HG02938 (cell line): ENCODE results near the gene MYH7.

Experiments
- ATAC-seq: cut with Tn5 transposase; IDR thresholded peaks from one replicate; pipeline ENCODE4 v1.9.1; 2021; ENCODE audit warnings: mild to moderate bottlenecking, moderate library complexity; ENCODE audit not compliant: unreplicated experiment

MYH7 gene

DNA sequence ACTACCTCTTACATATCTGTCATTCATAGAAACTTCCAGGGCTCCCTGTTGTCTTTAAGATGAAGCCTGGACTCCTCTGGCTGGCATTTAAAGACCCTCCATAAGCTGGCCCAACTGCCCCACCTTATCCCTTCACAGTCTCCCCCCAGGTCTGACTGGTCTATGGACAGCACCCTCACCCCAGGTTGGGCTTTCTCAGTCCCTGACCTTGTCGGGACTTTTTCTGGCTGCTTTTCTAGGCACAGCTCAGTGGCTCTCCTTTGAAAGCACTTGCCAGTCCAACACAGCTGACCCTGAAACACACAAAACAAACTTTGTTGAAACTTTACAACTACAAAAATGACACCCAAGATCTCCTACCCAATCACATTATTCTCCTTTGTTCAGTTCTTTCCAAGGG, 13.9 kb upstream of the MYH7 start:
- no peak for ATAC-seq

DNA sequence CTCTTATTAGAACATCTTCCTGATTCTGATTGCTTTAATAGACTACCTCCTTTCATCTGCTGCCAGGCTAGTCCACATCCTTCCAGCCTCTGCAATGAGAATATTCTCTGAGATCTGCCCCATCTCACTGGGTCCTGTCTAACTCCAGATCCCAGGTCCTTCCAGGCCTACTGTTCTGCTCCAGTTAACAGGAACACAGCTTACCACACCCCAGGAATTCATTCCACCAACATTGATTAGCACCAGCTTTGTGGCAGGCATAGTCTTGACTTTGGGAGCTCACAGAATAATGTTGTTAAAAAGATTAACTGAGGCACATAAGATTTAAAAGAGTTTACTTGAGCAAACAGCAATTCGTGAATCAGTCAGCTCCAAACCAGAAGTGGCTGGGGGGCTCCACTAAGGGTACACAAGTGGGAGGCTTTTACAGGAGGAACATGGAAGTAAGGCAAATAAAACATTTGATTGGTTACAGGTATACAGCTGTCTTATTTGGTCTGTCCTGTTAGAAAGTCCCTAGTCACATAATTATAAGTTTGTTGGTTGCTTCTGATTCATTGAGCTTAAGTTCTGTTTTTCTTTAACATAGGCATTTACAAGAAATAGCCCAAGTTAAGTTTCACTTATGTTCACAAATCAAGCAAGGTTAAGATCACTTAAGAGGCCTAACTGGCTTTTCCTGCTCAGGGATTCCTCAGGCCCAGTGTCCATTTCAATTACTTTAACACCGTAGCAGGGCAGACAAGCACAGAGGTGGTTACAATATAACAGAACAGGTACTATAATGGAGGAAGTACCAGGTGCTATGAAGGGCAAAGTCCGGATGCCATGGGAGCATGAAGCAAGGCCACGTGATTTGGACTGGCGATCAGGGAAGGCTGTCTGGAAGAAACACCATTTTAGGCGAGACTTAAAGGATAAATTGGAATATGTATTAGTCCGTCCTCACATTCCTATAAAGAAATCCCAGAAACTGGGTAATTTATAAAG, 12.2 kb upstream of the MYH7 start:
- ATAC-seq = no peak

DNA sequence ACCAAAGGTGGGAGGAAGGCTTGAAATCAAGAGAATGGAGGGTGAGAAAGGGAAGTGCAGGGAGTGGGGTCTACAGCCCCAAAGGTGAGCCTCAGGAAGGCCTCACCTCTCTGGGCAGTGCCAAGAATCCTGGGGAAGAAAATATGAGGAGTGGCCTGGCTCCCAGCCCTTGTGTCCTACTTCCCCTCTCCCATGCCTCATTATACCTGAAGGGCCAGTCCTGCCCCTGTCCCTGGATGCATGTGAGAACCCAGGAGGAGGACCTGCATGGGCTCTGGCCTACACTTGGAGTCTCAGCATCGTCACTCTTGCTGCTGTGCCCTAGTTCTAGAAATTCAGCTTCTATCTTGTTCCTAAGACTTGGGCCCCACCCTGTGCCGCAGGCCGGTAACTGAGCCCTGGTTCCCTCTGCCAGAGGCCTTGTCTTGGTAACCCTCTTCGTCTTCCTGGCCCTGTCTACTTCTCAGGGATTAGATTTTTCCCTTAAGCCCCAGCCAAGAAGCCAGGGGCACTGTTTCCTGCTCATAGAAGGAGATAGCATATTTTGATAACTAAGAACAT, 10.9 kb upstream of the MYH7 start:
- no peak for ATAC-seq

GRCh38 chr14:23445773-23446172, 10.3 kb upstream of the MYH7 start:
- ATAC-seq = no peak

GRCh38 chr14:23444314-23444713, 8.9 kb upstream of the MYH7 start:
- ATAC-seq = no peak

DNA sequence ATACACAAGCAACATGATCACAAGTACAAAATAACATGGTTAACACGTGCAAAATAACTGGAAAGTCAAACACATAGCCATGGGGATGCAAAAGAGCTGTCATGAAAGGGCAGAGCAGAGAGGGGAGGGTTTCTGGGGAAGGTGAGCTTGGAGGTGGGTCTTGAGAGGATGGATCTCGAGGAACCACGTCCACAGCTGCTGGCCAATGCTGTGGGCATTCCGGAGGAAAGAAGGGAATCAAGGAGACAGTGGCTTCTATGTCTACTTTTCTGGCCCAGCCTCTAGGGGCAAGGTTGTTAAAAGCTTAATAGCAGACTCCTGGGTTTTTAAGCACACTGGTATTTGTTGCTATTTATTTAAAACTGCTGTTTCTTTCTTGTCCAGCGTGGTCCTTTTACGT, 8.4 kb upstream of the MYH7 start:
- ATAC-seq = no peak

GRCh38 chr14:23443411-23443812, 8.0 kb upstream of the MYH7 start:
- no peak for ATAC-seq

DNA sequence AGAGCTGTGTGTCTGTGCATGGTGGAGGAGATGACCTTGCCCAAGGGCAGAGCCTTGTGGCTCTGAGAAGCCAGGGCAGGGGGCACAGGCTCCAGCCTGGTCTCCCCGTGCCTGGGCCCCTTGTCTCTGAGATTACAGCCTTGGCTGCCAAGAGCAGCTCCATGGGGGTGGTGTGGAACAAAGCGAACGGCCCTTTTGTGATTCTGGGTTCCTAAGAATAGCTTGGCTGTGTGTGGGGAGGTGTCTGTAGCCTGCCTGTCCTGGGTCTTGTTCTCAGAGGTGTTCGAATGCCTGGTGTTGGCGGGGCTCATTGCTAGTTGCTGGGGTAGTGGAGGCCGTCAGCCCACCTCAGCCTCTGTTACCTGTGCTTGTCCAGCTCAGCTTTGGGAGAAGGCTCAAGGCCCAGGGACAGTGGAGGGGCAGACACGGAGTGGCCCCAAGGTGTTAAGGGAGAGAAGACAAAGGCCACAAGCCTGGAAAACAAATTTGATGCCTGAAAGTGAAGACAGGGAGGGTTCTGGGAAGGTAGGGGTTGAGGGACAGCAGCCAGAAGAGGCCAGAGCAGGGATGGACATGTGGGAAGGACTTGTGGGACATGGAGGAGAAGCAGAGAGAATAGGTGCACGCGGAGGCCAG, 7.4 kb upstream of the MYH7 start:
- no peak for ATAC-seq

- ATAC-seq = no peak
Measured at GRCh38 chr14:23441076-23441475, 5.6 kb upstream of the MYH7 start.

DNA sequence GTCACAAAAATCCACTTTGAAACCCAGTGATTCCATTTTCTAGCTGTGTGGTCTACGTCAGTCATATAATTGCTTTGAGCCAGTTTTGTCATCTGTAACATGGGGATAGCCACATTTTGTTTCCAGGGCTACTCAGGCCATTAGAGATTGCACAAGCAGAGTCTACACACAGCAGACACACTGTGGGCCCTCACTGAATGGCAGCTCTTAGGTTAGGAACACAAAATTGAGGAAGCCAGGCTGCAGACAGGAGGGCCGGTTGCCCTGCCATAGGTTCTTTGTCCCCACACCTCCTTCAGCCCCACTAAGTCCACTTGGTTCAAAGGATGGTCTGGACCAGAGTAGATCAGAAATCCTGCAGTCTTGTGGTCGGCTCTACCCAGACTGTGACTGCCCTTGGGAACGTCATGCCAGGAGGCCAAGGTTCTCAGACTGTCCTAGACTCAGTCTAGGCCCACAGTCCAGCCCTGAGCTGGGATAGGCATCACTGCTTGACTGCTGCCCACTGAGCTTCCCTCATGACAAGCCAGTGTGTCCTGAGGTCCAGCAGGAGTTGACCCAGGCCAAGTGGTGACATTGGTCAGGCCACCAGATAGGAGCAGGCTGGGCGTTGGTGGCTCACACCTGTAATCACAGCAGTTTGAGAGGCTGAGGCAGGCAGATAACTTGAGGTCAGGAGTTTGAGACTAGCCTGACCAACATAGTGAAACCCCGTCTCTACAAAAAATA, 3.8 kb upstream of the MYH7 start:
- ATAC-seq = no peak

GRCh38 chr14:23438101-23438971, 2.9 kb upstream of the MYH7 start:
- no peak for ATAC-seq

- no peak for ATAC-seq
Measured at GRCh38 chr14:23437133-23438100, 2.0 kb upstream of the MYH7 start.

DNA sequence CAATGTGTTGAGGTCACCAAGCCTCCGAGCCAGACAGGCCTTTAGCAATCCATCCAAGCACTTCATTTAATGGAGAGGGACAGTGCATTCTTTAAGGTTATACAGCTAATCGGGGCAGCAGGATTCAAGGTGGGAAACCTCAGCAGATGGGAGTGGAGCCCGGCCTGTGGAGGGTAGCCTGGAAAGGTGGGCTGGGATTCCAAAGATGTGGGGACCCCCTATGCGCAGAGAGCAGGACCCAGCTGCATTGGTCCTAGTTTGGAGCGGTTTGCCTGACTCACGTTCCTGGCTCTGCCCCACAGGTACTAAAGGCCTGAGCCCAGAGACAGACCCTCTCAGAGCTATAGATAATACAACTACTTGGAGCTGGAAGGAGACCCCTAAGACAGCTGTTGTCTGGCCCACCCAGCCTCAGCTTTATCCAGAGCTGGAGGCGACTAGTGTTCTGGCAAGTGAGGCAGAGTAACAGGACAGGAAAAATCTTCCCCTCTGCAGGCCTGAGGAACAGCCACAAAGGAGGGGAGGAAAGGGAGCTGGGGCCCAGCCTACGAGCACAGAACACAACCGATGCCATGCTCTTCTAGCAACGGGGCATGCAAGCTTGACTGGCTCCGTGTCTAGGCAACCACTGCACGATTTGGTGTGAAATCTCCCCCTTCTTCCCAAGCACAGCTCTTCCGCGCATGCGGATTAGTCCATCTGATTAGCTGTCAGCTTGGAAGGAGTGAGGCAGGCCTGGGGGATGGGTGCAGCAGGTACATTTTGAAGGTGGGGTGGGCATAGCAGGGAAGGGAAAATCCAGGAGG, 1.1 kb upstream of the MYH7 start:
- ATAC-seq = no peak

DNA sequence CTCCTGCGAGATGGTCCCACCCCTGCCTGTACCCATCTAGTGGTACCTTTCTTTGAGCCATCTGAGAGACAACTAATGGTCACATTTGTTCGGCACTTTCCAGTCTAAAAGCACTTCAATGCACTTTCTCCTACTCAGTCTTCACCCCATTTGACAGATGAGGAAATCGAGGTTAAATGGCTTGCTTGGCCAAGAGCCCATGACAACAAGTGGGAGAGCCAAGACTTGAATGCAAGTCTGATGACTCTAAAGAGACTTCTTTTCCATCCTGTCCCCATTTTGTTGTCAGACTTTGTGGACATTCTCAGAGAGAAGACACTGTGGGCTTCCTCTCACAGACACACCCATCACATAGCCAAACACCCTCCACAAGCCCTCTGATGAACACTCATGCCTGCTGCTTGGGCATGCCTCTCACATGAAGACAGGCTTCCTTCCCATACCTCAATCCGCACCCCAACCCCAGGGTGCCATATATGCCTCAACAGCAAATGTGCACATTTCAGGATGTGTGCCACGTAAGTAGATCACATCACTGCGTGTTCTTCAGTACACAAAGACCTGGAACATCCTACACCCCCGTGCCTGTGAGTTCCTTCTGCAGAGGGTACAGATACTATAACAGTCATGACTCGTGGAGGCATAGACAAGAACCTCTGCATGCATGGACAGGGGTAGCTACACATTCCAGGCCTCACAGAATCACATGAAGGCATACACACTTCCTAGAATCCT, 805 bp downstream of the MYH7 start:
- ATAC-seq = no peak

DNA sequence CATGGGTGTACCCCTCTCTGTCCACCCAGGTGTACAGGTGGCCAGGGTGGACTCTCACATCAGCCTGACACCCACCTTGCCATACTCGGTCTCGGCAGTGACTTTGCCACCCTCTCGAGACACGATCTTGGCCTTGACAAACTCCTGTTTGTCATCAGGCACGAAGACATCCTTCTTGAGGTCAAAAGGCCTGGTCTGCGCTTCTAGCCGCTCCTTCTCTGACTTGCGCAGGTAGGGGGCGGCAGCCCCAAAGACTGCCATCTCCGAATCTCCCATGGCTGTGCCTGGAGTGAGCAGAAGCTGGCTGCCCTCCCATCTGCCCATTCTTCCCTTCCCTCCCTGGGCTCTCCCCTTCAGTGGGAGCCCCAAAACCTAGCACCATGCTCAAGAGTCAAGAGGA, 2.0 kb downstream of the MYH7 start:
- no peak for ATAC-seq

GRCh38 chr14:23432946-23433345, 2.5 kb downstream of the MYH7 start:
- no peak for ATAC-seq

- ATAC-seq = no peak
Measured at GRCh38 chr14:23432102-23432925, 3.1 kb downstream of the MYH7 start.
